Right forelimb (tissue), 1 donor: ENCODE measurements around the gene CBARP.
A peak's percentile ranks its signal among the peaks of the same experiment; 100 is the strongest.

Experiments used
- DNase-seq: peaks from one replicate; pipeline ENCODE4 v3.0.0-alpha.2; 2018

Gene CBARP

DNA sequence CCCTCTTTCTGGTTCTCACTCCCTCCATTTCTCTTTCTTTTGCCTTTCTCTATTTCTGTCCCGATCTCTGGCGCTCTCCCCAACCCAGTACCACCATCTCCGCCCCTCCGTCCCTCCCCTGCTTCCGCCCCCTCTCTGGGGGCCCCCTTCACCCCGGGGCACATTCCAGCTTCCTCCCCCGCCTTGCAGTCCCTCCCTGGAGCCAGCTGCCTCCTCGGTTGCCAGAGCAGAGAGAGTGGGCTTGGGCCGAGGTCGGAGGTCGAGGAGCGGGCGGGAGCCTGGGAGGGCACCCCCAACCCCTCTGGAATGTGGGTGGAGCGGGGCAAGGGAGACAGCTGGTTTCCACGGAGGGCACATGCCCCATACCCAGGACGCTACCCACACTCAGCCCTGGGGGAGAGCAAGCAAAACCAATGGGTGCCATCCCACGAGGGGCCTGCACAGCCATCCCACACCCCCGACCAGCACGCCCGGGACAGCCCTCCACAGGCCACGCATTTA is 24.9 kb upstream of the CBARP start:
- no peak for DNase-seq

DNA sequence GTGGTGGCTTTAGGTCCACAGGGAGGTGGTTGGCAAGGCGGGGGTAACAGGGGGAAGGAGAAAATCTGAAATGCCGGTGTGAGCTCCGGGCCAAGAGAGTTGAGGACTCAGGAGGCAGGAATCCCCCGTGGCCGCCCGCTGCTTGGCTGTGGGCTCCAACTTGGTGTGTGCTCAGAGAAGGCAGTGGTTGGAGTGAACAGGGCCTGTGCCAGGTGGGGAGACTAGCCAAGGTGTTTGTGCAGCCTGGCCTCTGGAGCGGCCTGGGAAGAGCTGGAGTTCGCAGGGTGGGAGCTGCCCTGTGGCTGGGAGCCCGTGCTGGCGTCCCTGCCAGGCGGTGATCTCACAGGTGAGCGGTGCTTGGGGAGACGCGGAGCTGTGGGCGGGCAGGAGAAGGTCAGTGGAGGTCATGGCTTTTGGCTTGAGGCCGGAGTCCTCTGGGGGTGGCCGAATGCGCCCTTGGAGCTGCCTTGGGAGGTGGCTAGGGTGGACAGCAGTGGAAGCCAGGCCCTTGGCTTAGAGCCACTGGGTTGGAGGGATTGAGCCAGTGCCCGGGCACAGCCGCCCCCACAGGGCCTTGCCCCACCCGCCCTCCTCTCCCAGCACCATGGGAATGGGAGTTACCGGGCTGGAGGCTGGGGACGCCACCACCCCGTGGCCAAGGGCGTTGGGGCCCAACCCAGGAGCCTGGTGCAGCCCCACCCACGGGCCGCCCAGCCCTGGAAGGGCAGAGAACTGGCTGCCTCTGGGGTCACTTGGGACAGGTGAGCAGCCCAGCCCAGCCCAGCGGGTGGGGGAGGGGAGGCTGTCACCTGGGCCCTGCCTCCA is 24.2 kb upstream of the CBARP start:
- DNase-seq: no peak

DNA sequence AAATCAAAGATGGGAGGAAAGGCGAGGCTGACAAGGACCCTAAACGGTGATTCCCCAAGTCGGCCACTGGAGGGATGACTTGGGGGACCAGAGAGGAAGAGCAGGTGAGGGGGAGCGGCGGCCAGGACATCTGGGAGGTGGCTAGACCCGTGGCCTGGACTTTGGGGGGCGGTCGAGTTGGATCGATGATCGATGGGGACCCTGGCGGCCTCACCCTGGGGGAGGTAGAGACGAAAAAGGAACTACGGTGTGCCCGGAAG is 23.7 kb upstream of the CBARP start:
- DNase-seq: no peak

DNA sequence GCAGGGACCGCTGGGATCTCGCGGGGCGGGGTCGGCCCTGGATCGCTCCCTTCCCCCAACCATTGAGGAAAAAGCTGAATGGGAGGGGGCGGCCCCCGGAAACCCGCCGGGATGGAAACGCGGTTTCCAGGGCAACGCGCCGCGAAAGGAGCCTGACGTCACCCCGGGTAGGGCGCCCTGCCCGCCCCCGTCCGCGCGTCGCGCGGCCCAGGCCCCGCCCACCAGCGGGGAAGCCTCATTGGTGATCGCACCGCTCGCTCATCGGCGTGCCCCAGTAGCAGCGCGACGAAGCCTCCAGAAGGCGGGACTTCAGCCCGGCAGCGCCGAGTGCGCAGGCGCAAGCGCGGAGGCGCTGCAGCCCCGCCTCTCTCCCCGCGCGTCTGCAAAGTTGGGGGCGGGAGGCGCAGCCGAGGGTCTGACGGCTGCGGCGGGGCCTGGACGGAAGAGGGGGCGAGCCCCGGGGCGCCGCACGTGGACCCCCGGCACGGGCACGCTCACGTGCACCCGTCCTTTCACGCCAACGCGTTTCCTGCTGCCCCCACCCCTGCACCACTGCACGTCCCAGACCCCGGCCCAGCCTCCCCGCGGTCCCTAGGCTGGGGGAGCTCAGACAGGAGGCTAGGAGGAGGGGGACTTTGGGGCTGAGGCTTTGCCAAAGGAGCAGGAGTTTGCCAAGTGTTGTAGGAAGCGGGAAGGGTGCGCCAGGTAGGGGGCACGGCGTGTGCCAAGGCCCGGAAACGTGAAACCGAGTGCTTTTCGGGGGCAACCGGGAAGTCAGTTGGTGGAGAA is 23.1 kb upstream of the CBARP start:
- DNase-seq: peak; percentile 97

DNA sequence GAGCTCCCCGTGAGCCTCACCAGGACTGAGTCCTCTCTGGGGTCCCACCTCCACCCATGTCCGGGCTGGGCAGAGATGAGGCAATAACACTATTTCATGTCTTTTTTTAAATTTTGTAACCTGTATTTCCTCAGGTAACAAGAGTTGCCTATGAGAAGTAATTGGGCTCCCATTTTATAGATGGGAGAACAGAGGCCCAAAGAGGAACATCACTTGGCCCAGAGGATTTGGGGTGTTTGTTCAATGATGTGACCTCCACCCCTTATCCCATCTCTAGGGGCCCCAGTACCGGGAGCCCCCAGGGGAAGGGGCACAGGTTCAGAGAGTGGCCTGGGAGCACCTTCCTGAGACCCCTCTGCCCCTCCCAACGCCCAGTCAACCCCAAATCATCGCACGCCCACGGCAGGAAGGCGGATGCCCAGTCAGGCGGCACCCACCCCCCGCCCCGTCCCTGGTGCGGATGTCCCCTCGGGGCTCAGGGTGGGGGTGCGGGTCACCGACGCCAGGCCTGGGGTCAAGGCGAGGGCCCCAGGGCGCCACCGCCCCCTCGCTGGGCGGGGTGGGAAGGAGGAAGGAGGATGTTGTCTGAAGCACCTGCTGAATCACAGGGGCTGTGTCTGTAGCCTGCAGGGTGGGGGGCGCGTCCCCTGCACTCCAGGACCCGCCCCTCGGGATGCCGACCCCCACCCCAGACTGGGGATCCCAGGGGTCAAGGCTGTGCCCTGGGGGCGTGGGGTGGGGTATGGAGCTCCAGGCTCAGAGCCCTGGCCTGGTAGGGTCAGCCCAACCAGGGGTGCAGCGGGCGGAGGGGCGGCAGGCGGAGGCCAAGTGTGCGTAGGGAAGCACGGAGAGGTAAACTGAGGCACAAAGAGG is 22.3 kb upstream of the CBARP start:
- DNase-seq: no peak

DNA sequence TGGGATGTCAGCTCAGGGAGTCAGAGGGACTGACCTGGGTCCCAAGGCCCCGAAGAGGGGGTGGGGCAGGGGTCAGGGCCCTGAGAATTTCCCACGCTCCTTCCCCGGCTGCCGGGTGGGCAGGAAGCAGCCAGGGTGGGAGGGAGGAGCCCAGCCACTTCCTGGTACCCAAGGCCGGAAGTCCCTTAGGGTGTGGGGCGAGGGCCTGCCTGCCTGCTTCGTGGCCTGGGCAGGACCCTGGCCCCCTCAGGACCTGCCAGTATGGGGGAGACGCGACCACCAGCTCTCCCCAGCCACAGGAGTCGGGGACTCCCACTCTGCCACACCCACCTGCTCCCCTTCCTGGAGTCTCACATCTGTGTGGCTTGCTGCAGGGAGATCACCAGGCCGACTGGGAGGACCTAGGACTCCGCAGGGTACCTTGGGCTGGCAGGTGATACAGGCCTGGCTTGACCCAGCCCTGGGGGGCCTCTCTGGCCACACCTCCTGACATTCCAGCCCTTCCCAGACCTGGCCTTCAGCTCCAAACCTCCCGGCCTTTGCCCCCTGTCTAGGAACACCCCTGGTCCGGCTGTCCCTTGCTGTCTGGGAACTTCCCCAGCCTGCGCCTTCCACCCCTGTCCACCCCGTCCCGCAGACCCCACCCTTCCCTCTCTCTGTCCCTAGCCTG is 21.5 kb upstream of the CBARP start:
- DNase-seq: no peak

DNA sequence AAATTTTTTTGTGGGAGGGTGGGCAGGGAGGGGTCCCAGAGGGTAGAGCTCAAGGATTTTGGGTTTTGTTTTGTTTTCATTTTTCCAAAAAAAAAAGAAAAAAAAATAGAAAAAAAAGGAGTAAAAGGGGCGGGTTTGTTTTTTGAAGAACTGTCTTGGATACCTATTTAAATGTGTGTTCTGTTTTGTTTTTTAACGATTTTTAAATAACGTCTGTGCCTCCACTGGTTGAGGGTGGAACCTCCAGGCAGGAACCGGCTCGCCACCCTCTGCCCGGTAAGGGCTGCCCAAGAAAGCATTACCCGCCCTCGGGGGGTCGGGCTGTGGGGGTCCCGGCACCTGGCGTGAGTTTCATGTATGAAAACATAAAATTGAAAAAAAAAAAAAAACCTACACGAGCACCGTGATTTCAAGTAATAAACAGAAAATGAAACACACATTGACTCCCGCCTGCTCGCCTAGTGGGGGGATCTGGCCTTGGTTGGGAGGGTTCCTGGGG is 21.0 kb upstream of the CBARP start:
- no peak for DNase-seq

DNA sequence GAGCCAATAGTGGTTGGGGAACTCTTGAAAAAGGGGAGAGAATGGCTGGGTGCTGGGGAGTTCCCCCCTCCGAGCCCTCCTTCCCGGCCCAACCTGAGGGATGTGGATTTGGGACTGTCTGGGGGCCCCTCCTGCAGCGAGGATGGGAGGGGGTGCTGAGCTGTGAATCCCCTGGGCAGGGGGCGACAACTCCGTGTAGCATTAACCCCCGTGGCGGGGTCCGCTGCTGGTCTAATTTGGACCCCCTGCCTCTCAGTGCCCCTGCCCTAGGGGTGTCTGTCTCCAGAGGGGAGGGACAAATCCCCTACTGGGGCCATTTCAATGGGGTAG is 20.3 kb upstream of the CBARP start:
- DNase-seq: no peak

DNA sequence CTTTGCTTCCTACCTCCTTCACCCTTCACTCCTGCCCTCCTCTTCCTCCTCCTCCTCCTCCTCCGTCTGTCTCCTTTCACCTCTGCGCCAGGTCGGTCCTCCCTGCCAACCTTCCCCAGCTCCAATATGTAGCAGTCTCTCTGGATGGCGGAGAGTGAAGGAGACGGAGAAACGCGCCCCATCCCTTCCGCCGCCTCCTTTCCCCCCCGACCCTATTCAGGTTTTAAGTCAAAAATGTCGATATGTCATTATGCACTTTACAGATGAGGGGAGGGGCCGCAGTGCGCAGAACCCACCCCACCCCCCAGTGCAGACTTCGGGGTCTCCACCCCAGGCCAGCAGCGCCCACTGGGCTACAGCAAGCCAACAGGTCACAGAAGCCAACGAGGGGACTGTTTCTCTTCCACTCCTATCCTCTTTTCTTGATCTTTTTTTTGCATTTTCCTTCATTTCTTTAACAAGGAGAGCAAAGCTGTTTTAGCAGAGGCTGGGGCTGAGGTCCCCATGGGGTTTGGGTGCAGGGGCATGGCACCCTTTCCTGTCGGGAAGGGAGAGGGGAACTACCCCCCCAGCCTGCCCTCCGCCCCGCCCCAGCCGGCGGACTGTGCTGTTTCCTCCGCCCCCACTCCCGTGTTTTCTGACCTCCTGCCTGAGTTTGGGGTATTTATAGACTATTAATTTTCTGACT is 19.8 kb upstream of the CBARP start:
- no peak for DNase-seq

DNA sequence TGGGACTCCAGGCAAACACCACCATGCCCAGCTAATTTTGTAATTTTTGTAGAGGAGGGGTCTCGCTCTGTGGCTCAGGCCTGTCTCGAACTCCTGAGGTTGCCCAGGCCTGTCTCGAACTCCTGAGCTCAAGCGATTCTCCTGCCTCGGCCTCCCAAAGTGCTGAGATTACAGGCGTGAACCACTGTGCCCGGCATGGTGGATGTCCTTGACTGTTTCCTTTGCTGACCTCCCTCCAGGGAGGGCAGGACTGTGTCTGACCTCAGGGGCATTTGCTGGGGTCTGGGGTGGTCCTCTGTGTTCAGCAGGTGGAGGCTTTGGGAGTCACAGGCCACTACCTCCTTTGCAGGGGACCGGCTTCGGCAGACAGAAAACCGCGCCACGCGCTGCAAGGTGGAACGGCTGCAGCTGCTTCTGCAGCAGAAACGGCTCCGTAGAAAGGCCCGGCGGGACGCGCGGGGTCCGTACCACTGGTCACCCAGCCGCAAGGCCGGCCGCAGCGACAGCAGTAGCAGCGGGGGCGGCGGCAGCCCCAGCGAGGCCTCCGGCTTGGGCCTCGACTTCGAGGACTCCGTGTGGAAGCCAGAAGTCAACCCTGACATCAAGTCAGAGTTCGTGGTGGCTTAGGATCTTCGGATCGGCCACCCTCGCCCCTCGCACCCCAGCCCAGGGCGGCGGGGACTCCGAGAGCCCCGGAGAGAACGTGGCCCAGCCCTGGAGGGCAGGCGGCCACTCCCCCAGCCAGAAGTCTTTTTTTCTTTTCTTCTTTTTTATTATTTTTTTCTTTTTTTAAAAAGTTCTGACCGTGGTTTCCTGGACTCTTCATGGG is 19.1 kb upstream of the CBARP start:
- no peak for DNase-seq

DNA sequence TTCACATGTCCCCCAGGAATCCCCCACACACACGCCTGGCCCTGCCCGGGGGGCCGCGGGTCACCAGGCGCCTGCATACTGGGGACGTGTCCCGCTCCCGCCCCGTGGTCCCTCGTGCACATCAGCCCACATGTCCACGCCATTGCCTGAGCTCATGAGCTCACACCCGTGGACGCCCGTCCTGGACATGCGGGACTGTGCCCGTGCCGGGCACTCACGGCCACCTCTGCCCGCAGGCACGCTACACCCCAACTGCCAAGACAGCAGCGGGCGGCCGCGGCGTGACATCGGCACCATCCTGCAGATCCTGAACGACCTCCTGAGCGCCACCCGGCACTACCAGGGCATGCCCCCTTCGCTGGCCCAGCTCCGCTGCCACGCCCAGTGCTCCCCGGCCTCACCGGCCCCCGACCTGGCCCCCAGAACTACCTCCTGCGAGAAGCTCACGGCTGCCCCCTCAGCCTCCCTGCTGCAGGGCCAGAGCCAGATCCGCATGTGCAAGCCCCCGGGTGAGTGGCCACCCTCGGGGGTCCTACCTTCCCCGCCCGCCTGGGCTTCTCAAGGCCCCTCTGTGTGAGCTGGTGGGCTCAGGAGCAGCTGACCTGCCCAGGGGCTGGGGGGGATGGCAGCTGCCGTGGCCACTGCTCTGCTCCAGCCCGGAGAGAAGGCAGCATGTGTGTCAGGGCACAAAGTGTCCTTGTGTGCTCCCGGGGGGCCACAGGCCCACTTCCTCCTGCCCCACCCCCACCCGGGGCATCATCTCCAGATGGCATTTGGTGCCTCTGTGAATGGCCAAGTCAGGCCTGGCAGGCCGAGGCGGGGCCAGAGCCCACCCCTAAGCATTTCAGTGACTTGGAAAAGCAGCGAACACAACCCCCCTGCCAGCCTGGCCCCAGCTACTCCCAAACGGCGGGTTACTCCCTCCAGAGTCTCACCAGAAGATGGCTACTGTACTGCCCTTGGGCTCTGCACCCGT is 17.7 kb upstream of the CBARP start:
- no peak for DNase-seq

DNA sequence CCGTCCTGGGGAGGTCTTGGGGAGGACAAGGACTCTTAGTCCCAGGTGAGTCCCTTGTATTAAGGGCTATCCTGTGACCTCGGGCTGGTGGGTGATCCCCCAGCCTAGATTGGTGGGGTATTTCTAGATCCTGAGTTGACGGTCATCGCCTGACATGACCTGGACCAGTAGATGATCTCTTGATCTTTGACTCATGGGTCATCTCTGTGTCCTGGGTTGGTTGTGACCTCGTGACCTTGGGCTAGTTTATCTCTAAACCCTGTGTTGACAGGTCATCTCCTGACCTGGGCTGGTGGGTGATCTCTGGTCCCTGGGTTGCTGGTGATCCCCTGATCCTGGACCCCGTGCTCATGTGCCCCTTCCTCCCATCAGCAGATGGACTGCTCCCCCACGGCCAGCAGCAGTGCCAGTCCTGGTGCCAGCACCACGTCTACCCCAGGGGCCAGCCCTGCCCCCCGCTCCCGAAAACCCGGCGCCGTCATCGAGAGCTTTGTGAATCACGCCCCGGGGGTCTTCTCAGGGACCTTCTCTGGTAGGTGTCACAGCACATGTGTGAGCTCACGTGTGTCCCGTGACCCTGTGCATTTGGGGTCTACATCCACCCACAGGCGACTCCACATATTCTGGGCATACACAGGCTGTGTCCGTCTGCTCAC is 16.9 kb upstream of the CBARP start:
- DNase-seq: no peak

DNA sequence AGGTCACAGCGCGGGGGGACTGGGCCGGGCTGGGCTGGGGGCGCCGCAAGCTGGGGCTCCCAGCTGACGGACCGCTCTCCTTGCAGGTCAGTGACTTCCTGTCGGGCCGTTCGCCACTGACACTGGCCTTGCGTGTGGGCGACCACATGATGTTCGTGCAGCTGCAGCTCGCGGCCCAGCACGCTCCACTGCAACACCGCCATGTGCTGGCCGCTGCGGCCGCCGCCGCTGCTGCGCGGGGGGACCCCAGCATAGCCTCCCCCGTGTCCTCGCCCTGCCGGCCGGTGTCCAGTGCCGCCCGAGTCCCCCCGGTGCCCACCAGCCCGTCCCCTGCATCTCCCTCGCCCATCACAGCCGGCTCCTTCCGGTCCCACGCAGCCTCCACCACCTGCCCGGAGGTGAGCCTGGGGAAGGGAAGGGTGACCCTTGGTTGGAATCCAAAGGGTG is 16.3 kb upstream of the CBARP start:
- DNase-seq: no peak

DNA sequence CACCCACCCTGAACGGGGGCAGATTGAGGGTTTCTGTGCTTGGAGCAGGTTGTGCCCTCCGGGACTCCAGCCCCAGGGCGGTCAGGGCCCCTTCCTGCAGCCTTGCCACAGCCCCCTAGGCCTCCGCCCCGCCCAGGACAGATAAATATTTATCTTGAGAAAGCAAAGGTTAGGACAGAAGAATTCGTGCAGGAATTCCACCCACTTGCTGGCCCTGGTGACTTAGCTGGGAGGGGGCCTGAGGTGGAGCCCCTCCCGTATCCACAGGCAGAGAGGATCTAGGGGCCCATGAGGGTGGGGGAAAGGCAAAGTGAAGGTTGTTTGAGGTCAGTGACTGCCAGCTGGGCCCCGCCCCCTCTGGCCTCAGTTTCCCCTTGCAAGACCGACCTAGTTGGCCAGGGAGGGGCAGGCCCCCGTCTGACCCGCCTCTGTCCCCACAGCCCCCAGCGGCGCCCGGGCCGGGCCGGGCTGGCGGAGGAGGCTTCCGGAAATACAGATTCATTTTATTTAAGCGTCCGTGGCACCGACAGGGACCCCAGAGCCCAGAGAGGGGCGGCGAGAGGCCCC is 15.8 kb upstream of the CBARP start:
- DNase-seq: no peak

DNA sequence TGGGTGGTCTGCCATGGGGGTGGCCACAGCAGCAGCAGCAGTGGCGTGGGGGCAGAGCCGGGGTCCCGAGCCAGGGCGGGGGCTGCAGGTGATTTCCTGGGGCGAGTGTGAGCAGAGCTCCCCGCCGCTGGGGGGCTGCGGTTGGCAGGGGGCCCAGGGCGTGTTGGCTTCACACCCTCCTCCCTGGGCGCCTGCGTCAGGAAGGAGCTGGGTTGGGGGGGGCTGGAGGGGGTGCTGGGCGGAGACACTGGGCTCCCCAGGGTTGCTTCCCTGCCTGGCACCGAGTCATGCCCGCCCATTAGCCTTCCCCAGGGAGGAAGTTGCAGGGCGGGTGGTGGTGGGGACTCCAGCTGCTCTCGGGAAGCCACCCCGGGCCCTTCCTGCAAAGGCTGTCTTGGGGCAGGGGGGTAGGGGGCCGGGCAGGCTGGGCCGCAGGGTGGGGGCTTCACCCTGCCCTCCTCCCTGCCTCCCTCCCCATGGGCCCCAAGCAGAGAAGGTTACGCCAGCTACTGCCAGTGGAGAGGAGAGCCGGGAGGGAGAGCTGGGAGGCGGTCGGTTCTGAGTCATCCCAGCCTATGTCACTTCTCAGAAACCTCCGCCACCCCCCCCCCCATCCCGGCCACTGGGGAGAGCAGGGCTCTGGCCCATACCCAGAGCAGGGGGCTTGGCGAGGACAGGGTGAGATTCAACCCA is 15.2 kb upstream of the CBARP start:
- DNase-seq: peak; percentile 87

DNA sequence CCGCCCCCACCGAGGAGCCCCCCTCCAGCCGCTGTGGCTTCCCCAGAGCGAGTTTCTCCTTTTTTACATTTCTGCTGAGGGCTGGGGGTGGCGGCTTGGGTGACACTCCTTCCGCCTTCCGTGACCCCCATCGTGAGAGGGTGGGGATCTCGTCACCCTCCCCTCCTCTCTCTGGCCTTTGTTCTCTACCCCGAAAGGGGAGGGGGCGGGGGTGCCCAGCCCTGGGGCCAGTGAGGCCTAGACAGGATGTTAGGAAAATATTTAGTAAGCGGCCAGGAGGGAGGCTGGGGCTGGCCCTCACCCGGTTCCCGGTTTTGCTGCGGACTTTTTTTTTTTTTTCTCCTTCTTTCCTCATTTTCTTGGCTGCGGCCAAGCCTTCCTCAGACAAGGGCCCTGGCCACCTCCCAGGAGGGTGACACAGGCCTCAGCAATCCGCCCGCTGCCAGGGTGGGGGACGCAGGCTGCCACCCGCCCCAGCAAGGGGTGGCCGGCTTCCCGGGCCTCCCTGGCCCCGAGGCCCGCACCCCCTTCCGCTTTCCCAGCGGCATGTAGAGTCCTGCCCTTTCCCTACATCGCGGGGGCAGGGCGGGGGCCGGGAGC is 14.5 kb upstream of the CBARP start:
- DNase-seq: peak; percentile 85

DNA sequence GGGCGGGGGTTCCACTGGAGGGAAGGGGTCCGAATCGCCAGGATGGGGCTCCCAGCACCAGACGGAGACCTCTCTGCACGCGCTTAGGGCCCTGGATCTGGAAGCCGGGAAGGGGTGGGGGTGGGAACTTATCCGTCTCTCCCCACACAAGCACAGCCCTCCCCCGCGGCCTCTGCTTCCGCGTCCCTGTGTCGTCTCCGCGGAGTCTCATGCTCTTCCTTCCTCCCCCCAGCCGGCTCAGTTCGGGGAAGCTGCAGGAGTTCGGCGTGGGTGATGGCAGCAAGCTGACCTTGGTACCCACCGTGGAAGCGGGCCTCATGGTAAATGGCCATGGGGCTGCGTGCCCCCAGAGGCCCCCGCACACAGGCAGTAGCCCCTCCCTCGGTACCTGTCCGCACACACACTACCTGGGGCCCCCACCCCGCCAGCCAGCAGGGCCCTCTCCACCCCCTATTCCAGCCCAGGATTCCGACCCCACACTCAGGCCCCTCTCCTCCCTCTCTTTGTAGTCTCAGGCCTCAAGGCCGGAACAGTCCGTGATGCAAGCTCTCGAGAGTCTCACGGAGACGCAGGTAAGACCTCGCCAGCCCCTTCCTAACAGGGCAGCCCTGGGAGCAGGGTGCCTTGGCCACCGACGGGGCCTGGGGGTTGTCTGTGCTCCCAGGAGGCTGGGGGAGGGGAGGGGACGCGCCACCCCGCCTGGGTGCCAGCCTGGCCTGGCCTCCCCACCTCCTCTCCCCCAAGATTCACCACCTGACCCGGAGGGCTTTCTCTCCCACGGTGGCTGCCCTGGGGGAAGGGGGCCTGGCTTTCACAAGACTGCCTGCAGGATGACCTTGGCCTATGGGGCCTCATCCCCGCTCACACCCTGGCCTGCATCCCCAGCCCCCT is 13.8 kb upstream of the CBARP start:
- DNase-seq: peak; percentile 77
